BJ (cell line): ENCODE results near the gene SFRP5. TPM values are rescaled to one million over a fixed set of nuclear protein-coding genes. Genes with fewer than 3 reads are reported as not detected.

Experiments
- CTCF ChIA-PET: fragments of 350-600 bp; formaldehyde crosslinking; extraction: SDS; loops from one replicate; lab custom pipeline; 2021; ENCODE audit warnings: antibody characterized with exemption, inconsistent platforms; lab: Yijun Ruan, JAX
- POLR2A ChIA-PET: fragments of 300-600 bp; sonication (Branson Sonifier 250); formaldehyde crosslinking; extraction: SDS; loops from one replicate; lab custom pipeline; 2021; ENCODE audit warnings: antibody characterized with exemption; lab: Charles Lee
- DNase-seq: peaks from one replicate; pipeline ENCODE4 v3.0.0-alpha.2; 2011; ENCODE audit warnings: low read depth
- H3K27me3 ChIP-seq: 2 replicates; pipeline ENCODE4 v1.6.0; 2011; ENCODE audit warnings: low read length; ENCODE audit not compliant: control insufficient read depth, insufficient read depth
- H3K36me3 ChIP-seq: 2 replicates; pipeline ENCODE4 v1.5.1; 2011; ENCODE audit warnings: low read length; ENCODE audit not compliant: control insufficient read depth, insufficient read depth
- H3K4me3 ChIP-seq: 2 replicates; pipeline ENCODE4 v1.5.1; 2011; ENCODE audit warnings: low read depth, mild to moderate bottlenecking, control low read depth, low read length
- polyA plus RNA-seq: library from polyadenylated mRNA; depleted of rRNA; stranded (reverse); fragments of >200 nt; gene quantifications from 2 replicates; pipeline ENCODE4 v1.2.3, GENCODE V29; 2011
- TF ChIP-seq, protein P1 (sequence below): IDR thresholded peaks from 2 replicates; pipeline ENCODE4 v1.5.1; 2011; ENCODE audit warnings: low read depth, mild to moderate bottlenecking, control low read depth, inconsistent platforms, low read length, moderate library complexity; ENCODE audit not compliant: insufficient read depth

The SFRP5 gene
- polyA plus RNA-seq, 1 experiment: not detected

GRCh38 chr10:97734021-97734420 is 37.8 kb downstream of the SFRP5 start:
- POLR2A ChIA-PET: no interaction called here

GRCh38 chr10:97733256-97733655 is 38.5 kb downstream of the SFRP5 start:
- no peak overlapping the region for H3K4me3 ChIP-seq
- no peaks in the 10 kb centered on the region for H3K27me3 ChIP-seq
- ChIA-PET CTCF (interaction anchor here (0.7 to 16.1 kb wide), 4 partner anchors 9 to 56 kb away, joined by 3 to 517 read pairs (median 58); partner anchors contain the start of gene MARVELD1), POLR2A (no interaction called here)
- TF ChIP-seq, protein P1, sequence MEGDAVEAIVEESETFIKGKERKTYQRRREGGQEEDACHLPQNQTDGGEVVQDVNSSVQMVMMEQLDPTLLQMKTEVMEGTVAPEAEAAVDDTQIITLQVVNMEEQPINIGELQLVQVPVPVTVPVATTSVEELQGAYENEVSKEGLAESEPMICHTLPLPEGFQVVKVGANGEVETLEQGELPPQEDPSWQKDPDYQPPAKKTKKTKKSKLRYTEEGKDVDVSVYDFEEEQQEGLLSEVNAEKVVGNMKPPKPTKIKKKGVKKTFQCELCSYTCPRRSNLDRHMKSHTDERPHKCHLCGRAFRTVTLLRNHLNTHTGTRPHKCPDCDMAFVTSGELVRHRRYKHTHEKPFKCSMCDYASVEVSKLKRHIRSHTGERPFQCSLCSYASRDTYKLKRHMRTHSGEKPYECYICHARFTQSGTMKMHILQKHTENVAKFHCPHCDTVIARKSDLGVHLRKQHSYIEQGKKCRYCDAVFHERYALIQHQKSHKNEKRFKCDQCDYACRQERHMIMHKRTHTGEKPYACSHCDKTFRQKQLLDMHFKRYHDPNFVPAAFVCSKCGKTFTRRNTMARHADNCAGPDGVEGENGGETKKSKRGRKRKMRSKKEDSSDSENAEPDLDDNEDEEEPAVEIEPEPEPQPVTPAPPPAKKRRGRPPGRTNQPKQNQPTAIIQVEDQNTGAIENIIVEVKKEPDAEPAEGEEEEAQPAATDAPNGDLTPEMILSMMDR: no peak
- no peaks in the 10 kb centered on the region for H3K36me3 ChIP-seq
- no peak for DNase-seq

More at GRCh38 chr10:97734021-97734420, 37.8 kb downstream of the SFRP5 start:
- Histone ChIP-seq H3K27me3 (no peaks in the 10 kb centered on the region), H3K36me3 (peaks cover 2% of the 10 kb centered on the region; the same call in 1 of the 2 replicates), H3K4me3 (no peak overlapping the region)
- CTCF ChIA-PET: interaction anchor here (1.1 to 16.1 kb wide), 4 partner anchors 23 to 57 kb away, joined by 3 to 517 read pairs (median 52); partner anchors contain the start of gene MARVELD1
- TF ChIP-seq, protein P1: no peak
- DNase-seq: no peak

GRCh38 chr10:97732052-97732359 is 39.8 kb downstream of the SFRP5 start:
- ChIA-PET POLR2A (no interaction called here), CTCF (interaction anchor here (0.9 to 16.1 kb wide), 10 partner anchors 21 to 160 kb away, joined by 3 to 517 read pairs (median 15); partner anchors contain the start of genes ANKRD2, AVPI1 and MARVELD1)
- Histone ChIP-seq H3K27me3 (no peaks in the 10 kb centered on the region), H3K4me3 (no peak overlapping the region), H3K36me3 (no peaks in the 10 kb centered on the region)
- DNase-seq: no peak
- TF ChIP-seq, protein P1: no peak

DNA sequence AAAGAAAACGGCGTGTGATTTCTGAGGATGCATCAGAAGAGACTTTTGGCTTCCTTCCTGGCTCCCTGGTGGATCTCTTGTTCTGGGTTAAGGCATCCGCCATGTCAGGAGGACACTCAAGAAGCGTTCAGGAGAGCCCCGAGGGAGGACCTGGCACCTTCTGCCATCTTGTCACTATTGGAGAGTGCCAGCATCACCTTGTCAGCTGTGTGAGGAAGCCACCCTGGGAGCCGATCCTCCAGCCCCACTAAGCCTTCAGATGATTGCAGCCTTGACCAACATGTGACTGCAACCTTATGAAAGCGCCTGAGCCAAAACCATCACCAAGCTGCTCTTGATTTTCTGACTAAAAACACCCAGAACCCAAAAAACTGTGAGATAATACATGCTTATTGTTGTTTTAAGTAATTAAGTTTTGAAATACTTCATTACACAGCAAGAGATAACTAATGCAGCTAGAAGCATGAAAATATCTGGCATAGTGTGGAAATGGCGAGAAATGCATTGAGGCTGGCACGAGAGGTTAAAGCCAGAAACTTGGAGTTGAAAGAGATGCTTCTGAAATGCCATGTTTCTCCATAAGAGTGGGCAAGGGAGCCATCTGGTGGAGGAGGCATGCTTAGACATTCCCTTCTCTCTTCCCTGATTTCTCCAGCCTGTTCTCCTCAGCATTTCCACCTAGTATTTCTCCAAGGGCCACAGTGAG is 40.3 kb downstream of the SFRP5 start:
- POLR2A ChIA-PET: no interaction called here
- no peak overlapping the region for H3K4me3 ChIP-seq
- TF ChIP-seq, protein P1: peak; percentile 82

GRCh38 chr10:97729014-97729413 is 42.8 kb downstream of the SFRP5 start:
- DNase-seq: no peak
- Histone ChIP-seq H3K4me3 (no peak overlapping the region), H3K27me3 (no peaks in the 10 kb centered on the region), H3K36me3 (no peaks in the 10 kb centered on the region)
- POLR2A ChIA-PET: no interaction called here
- CTCF ChIA-PET: interaction anchor here (8.2 to 16.1 kb wide), 2 partner anchors 18 to 52 kb away, joined by 99 to 517 read pairs; partner anchors contain the start of gene MARVELD1
- TF ChIP-seq, protein P1: no peak

More for the DNA sequence above, 40.3 kb downstream of the SFRP5 start:
- Histone ChIP-seq H3K27me3 (no peaks in the 10 kb centered on the region), H3K36me3 (no peaks in the 10 kb centered on the region)
- CTCF ChIA-PET: interaction anchor here (0.8 to 16.1 kb wide), 14 partner anchors 8 to 160 kb away, joined by 3 to 517 read pairs (median 7); partner anchors contain the start of genes ANKRD2, AVPI1 and MARVELD1
- DNase-seq: no peak
